GM21515 (cell line): ENCODE measurements around the gene SLC31A2.
"Not testable (repeated sequence)": the region's sequence is repeated elsewhere in the genome, so short reads cannot be mapped to it uniquely, and the experiment has no call there.

Experiments used
- ATAC-seq: cut with Tn5 transposase; IDR thresholded peaks from one replicate; pipeline ENCODE4 v1.9.1; 2021; ENCODE audit not compliant: unreplicated experiment

The SLC31A2 gene, protein sequence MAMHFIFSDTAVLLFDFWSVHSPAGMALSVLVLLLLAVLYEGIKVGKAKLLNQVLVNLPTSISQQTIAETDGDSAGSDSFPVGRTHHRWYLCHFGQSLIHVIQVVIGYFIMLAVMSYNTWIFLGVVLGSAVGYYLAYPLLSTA

DNA sequence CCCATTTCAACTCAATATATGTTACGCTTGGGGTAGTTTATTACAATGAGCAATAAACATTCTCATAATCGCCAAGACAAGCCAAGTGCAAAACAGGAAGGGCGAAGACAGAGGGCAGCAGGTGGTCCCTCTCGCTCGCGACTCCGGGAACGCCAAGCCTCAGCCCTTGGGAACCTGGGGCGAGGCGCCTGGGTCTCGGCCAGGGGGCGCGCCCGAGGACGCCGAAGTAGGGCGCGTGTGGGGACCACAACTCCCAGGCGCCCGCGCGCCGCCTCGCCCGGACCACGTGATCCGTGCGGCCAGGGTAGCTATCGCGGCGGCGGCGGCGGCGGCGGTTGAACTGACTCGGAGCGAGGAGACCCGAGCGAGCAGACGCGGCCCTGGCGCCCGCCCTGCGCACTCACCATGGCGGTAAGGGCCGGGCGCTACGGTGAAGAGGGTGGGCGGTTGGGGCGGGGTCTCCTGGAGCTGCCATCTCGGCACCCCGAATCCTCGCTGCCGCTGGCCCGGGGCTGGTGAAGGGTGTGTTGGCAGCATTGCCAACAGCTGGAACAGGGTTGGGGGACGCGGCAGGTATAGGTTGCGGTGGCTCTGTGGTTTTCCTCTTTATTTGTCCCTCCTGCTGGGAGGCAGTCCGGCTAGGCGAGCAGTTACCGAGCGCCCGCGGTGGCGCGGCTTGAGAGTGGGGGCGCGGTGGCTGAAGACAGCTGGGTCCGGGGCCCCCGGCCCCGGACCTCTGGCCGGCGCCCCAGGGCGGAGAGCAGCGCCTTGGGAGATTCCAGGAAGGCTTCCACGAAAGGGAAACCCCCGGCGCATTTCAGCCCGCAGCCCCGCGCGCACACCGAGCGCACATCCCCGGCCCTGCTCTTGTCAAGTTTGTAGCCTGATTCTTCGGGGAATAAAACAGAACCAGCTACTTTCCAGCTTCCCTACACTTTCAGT, at the start of gene SLC31A2:
SLC31A2 (plus strand) TSS at position 338 of the 942 bp plus-strand sequence; CDS start at position 406, 68 bp downstream.
- peak; percentile 96 for ATAC-seq

DNA sequence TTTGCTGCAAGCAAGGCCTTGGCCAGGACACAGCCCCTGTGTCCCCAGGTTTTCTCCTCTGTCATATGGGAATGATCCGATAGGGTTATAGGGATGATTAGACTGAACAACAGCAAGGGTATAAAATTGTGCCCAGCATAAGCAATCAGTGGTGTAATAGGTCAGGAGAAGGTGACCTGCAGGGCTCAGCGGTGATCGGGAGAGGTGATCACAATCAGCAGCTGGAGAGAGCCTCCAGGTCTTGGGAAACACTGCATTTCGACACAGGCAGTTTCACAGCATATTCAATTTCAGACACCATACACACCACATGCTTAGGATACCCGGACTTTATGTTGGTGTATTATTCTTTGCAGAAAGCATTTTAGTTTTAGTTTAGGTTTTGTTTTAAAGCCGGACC, 45.5 kb upstream of the SLC31A2 start:
- not testable (repeated sequence) for ATAC-seq

DNA sequence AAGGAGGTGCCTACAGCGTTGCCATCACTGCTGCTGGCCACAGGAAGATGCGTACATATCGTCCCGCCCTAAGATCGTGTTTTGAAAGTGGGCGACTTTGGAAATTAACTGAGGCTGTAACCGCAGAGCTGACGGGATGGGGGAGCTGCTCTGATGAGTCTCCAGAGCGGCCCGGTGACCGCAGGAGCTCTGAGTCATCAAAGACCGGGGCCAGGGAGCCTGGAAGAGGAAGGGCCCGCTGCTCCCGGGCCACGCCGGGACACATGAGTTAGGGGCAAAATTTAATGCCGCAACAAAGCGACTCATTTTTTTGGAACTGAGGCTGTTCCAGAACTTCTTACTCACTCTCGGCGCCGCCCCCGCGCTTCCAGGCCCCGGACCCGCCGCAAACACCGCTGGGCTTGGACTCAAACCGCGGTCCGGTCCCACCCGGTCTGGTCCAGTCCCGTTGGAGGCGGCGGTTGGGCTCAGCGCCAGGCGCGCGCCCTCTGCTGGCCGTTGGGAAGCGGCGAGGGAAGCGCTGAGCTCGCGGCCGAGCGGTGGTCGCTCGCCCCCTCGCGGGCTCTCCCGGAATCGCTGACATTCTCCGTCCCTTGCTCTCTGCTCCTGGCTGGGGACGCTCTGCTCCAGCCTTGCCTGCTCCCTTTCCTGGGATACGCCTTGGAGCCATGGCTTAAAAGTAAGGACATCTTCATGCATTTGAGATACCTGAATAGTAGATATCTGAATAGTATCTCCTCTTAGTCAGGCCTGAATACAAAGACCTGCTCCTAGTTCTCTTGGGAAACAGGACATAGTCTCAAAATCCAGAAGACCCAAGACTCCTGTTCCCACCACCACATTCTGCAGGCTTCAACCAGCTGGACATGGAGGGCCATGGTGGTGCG, 39.5 kb upstream of the SLC31A2 start:
- peak; percentile 71 for ATAC-seq

DNA sequence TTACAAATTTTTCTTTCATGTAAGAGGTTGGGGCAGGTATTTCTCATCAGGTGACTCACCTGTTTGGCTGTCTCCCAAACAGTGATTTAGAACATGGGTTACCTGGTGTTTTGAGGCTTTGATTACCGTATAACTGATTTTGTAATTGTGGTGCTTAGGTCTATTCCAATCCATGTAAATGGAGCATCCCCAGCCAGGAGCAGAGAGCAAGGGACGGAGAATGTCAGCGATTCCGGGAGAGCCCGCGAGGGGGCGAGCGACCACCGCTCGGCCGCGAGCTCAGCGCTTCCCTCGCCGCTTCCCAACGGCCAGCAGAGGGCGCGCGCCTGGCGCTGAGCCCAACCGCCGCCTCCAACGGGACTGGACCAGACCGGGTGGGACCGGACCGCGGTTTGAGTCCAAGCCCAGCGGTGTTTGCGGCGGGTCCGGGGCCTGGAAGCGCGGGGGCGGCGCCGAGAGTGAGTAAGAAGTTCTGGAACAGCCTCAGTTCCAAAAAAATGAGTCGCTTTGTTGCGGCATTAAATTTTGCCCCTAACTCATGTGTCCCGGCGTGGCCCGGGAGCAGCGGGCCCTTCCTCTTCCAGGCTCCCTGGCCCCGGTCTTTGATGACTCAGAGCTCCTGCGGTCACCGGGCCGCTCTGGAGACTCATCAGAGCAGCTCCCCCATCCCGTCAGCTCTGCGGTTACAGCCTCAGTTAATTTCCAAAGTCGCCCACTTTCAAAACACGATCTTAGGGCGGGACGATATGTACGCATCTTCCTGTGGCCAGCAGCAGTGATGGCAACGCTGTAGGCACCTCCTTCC, 37.9 kb upstream of the SLC31A2 start:
- ATAC-seq: peak; percentile 71

DNA sequence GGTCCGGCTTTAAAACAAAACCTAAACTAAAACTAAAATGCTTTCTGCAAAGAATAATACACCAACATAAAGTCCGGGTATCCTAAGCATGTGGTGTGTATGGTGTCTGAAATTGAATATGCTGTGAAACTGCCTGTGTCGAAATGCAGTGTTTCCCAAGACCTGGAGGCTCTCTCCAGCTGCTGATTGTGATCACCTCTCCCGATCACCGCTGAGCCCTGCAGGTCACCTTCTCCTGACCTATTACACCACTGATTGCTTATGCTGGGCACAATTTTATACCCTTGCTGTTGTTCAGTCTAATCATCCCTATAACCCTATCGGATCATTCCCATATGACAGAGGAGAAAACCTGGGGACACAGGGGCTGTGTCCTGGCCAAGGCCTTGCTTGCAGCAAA, 32.0 kb upstream of the SLC31A2 start:
- ATAC-seq: not testable (repeated sequence)

DNA sequence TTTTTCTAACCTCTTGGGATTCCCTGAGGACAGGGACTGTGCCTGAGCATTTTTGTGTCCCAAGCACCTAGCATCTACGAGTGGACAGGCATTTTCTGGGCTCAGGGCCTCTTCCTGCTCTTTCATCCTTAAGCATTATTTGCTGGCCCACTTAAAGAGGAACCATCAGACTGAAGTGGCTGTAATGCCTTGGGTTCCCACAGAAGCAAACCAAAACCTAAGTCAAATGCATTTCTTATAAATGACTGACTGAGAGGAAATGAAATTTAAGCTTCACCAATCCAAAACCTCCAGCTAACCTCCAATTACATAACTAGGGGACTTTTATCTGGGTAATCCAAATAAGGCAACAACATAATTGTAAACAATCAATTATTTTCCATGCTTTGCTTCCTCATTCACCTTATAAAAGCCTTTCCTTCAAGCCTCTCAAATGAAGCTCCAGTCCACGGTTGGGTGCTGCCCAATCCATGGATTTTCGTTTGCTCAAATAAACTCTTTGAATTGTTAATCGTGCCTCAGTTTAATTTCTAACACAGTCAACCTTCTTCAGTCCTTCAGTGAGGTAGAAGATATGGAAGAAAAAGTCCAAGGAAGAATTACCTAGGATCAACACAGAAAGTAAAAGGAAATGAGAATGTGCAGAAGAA, 25.3 kb upstream of the SLC31A2 start:
- ATAC-seq: no peak

DNA sequence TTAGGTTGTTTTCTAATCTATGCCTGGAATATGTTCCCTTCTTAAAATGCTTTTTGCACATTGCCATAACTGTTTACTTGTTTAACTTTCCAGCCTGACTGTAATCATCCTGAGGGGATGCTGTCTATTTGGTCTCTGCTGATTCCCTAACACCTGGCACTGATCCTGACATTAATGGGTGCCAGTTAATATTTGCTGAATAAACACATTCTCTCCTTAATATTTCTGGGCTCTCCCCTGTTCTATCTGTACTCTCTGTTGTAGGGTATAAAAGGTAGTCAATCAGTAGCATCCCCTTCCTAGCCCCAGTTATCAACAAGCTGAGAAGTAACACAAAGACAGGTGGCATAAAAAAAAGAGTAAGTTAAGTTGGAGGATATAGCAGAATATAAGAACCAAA, 21.3 kb upstream of the SLC31A2 start:
- ATAC-seq: no peak

DNA sequence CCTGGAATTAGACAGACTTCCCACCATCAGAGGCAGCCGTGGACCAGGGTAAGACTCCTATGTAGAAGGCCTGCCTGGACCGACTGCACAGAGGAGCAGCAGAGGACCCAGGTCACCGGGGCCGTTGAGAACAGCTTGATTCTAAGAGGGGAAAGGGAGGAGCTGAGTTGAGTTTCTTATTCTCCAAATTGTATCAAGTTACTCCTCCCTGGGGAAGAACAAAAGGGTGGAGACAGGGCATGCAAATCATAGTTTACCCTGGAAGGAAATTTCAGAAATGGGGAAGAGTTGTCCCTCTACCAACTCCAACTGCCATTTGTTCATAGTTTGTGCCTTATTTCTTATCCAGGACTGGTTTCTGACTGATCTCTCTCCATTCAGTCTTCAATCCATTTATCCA, 20.9 kb upstream of the SLC31A2 start:
- ATAC-seq: no peak

DNA sequence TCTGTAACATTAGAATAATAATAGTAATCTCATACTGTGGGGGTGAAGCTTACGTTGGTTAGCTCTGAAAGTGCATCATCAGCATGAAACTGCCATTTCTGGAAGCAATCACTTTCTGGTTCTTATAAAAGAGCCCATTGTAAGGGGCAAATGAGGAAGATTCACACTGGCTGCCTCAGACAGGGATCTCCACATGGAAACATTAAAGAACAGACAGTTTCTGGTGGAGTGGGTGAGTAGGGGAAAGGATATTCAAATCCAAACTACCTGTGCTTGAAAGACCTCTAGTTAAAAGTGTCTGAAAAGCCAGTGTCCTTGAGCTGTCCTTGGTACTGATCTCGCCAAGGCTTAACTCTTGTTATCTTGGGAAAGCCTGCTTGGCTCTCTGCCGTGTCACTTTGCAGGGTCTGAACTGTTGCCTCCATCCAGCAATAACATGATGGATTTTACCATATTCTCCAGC, 19.1 kb upstream of the SLC31A2 start:
- no peak for ATAC-seq

DNA sequence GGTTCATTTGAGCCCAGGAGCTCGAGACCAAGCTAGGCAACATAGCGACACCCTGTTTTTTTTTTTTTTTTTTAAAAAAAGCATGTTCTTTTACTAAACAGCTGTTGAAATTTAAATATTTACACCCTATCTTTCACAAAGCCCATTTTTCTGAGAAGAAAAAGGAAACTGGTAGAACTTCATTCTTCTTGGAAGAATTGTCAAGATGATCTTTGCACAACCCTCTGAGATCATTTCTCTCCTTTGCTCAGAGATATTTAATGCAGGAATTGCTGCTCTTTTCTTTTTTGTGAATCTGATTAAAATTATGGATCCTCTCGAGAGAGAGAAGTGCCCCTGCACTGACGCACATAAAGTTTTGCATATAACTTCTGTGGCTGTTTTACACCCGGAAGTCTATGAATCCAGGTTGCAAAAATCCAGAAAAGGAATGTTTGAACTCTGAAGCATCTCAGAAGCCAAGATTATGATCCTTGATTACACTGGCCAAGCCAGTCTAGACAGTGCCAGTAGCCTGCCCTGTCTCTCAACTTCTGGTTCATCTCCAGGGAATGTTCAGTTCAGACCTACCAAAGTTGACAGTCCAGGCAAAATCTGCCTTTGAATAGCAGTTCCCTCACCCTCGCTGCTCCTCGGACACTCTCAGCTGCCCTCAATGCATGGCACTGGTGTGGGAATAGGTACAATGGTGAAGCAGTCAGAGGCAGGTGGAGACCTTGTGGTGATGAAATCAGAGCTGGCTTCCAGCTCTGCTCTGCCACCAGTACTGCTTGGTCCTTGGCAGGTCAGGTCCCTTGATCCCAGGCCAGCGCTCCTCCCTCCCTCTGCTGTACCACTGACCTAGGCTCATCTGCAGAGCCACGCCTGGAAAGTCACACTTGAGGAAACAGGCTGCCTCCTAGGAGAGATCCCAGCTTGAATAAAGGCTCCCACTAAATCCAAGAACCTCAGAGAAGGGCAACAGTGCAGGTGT, 13.3 kb upstream of the SLC31A2 start:
- no peak for ATAC-seq

DNA sequence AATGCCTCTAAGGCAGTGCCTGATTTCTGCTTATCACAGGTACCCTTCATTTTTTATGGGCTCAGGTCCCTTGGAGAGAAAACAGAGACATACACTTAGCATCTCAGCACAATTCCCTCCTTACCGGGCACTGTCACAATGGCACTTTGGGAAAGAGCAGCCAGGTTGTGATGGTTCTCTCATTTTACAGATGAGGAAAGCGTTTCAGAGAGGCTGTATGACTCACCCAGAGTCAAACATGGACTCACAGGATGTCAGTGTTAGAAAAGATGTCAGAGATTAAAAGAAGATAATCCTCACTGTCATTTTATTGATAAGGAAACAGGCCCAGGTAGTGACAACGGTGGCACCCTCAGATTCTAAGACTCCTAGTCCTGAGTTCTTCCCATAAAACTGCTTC, 12.0 kb upstream of the SLC31A2 start:
- no peak for ATAC-seq

DNA sequence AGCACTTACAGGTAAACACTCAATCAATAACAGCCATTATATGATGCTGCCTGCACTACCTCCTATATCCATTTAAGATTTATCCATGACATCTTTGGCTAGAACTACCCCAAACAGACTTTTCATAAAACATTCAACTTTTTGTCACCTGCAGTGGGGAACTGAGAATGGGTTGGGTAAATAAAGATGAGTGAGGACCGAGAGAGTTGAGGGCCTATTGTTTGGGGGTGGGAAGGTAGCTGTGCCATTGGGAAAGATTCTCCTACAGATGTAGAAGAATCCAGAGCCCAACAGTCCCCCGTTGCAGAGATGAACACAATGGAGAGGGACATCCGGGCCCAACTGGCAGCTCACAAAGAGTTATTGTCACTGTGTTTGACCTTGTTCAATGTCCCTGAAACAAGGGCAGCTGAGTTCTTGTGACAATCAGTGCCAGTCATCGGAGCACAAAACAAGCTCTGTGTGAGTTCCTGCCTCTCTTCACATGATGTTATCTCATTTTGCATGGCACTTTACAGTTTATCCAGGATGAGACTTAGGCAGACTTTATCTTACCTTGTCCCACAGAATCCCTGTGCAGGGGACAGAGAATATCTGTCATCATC, 11.5 kb upstream of the SLC31A2 start:
- ATAC-seq: no peak

DNA sequence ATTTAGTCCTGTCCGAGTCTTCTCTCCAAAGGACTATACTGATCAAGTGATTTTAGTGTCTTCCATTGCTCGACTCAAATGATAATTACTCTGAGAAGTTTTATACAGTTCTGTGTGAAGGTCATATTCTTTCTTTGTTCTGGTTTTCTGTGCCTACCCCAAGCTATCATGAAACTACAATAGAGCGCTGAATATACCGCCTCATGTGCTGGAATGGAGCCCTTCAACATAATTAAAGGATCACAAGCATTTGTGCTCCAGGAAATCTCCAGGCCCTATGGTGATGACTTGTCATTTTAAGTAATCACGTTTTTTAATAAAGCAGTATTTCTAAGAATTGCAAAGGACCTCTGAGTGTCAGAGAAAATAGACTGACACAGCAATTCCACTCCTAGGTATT, 10.9 kb upstream of the SLC31A2 start:
- ATAC-seq: no peak

DNA sequence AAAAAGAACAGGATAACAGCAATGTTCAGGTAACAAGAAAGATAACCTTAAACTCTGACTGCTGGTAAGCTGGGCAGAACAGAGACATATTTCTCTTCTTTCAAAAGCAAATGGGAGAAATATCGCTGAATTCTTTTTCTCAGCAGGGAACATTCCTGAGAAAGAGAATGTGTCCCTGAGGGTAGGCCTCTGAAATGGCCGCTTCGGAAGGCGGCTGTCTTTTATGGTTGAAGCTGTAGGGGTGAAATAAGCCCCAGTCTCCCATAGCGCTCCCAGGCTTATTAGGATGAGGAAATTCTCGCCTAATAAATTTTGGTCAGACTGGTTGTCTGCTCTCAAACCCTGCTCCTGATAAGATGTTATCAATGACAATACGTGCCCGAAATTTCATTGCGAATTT, 9.9 kb upstream of the SLC31A2 start:
- ATAC-seq: not testable (repeated sequence)

DNA sequence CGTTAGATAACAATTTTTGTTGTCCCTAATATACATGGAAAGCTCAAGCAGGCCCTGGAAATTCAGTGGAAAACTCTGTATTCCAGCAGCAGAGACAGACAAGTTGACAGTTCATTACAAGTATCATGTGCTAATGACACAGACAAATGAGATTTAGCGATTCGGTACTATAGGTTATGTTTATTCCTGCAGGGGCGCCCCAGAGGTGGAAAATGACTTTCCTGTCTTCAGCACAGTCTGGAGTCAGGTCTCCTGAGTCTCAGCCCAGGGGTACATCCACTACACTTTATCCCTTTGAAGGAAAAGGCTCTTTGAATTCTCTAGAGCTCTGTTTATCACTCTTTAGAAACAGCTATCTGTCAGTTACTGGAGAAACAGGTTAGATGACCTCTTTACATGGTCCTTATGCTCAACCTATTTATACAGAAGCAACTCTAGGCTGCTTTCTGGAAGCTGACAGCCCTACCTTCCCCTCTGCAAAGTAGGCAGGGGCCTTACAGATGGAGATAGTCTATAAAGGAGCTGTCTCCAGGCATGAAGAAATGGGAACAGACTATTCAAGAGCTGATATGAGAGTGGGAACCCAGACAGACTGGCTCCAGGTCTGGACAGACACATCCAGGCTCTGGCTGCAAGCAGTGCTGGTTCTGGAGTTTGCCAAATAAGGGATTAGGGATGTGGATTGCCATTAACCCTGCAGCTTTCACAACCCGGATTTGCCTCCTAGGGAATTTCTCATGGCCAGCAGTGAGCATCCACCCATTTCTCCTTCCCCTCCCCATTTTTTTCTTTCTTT, 7.2 kb upstream of the SLC31A2 start:
- no peak for ATAC-seq

DNA sequence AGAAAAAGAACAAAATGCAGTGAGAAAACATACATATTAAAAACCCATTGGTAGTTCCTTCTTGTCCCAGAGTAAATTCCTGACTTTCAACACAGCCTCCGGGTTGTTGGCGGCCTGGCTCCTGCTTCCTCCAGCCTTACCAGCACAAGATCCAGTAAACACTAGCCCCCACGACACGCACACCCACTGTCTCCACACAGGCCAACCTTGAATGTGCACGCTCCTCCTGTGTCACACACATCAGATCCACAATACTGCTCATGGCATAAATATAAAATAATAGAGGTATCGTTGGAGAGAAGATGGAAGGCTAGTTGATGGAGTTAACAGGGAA, 2.5 kb upstream of the SLC31A2 start:
- no peak for ATAC-seq

DNA sequence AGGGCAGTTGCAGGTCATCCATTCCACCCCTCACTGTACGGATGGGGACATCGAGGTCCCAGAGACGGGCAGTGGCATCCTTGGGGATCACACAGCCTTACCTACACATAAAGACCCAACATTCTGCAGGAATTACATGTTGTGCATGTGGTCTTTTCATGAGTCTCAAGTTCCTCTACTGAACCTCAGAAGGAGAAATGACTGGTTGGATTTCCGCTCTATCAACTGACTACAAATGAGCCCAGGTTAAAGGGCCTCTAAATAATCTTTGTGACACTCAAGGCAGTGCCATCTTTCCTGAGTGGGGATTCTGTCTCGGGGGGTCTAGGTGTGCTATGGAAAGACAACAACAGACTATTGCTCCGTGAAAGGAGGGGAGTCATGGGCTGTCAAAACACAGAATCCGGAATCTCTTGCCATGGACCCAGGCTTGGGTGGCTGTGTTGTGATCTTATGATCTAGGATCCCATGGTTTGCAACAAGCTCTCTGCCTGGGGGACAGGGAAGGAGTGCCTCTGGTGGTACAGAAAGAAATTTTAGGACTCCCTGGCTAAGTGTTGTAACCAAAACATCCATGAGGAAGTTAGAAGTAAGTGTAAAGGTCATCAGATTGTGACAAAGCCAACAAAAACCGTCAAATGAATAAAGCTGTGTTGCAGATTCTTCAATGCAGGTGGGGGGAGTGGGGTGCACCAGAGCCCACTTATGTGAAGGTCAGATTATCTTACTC, 1.9 kb upstream of the SLC31A2 start:
- no peak for ATAC-seq
